Chondrocyte (in vitro differentiated cells): ENCODE data around the gene PTHLH. TPM values are rescaled to one million over a fixed set of nuclear protein-coding genes. Genes with fewer than 3 reads are reported as not detected.

Experiments
- DNase-seq: peaks from one replicate; pipeline ENCODE4 v3.0.0; 2021; ENCODE audit warnings: mixed read lengths, low spot score
- H3K27ac Mint-ChIP-seq: one replicate; pipeline ENCODE4 v1.8.0; 2021; ENCODE audit warnings: mild to moderate bottlenecking, moderate library complexity, mixed read lengths; ENCODE audit not compliant: unreplicated experiment
- H3K27me3 Mint-ChIP-seq: 2 replicates; pipeline ENCODE4 v1.8.0; 2021; ENCODE audit warnings: low read depth, mixed read lengths
- H3K36me3 Mint-ChIP-seq: 2 replicates; pipeline ENCODE4 v1.8.0; 2021; ENCODE audit warnings: low read depth, mixed read lengths
- H3K4me1 Mint-ChIP-seq: 2 replicates; pipeline ENCODE4 v1.8.0; 2021; ENCODE audit warnings: low read depth, mild to moderate bottlenecking, mixed read lengths
- H3K4me3 Mint-ChIP-seq: one replicate; pipeline ENCODE4 v1.8.0; 2021; ENCODE audit warnings: mild to moderate bottlenecking, moderate library complexity, mixed read lengths; ENCODE audit not compliant: unreplicated experiment
- H3K9me3 Mint-ChIP-seq: 2 replicates; pipeline ENCODE4 v1.8.0; 2021; ENCODE audit warnings: low read depth, mixed read lengths
- total RNA-seq: library from RNA; stranded (reverse); gene quantifications from 3 replicates; pipeline ENCODE4 v1.2.1, GENCODE V29; 2021
- TF ChIP-seq, protein P1 (sequence below): fragments of 200-600 bp; sonication (generic); IDR thresholded peaks from 2 replicates; pipeline ENCODE4 v1.5.0; 2021; ENCODE audit warnings: antibody characterized with exemption, mild to moderate bottlenecking, moderate library complexity

The PTHLH gene
- total RNA-seq, 1 donor from 2014 or later, result 1.1 TPM

GRCh38 chr12:27998658-27999057, 26.1 kb upstream of the PTHLH start:
- TF ChIP-seq, protein P1, sequence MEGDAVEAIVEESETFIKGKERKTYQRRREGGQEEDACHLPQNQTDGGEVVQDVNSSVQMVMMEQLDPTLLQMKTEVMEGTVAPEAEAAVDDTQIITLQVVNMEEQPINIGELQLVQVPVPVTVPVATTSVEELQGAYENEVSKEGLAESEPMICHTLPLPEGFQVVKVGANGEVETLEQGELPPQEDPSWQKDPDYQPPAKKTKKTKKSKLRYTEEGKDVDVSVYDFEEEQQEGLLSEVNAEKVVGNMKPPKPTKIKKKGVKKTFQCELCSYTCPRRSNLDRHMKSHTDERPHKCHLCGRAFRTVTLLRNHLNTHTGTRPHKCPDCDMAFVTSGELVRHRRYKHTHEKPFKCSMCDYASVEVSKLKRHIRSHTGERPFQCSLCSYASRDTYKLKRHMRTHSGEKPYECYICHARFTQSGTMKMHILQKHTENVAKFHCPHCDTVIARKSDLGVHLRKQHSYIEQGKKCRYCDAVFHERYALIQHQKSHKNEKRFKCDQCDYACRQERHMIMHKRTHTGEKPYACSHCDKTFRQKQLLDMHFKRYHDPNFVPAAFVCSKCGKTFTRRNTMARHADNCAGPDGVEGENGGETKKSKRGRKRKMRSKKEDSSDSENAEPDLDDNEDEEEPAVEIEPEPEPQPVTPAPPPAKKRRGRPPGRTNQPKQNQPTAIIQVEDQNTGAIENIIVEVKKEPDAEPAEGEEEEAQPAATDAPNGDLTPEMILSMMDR, result no peak
- H3K36me3 Mint-ChIP-seq, result no peaks in the 10 kb centered on the region
- no peaks in the 10 kb centered on the region for H3K9me3 Mint-ChIP-seq
- DNase-seq, result no peak
- no peaks in the 10 kb centered on the region for H3K4me1 Mint-ChIP-seq
- peaks cover 2% of the 10 kb centered on the region for H3K27me3 Mint-ChIP-seq
- H3K4me3 Mint-ChIP-seq, result no peak overlapping the region
- no peak overlapping the region for H3K27ac Mint-ChIP-seq

DNA sequence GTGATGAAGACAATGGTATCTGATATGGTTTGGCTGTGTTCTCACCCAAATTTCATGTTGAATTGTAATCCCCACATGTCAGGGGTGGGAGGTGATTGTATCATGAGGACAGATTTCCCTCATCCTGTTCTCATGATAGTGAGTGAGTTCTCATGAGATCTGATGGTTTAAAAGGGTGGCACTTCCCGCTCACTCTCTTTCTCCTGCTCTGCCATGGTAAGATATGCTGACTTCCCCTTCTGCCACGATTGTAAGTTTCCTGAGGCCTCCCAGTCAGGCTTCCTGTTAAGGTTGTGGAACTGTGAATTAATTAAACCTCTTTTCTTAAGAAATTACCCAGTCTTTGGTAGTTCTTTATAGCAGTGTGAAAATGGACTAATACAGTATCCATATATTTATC, 25.6 kb upstream of the PTHLH start:
- Mint-ChIP-seq H3K4me3 (no peak overlapping the region), H3K27me3 (peaks cover 2% of the 10 kb centered on the region), H3K4me1 (no peaks in the 10 kb centered on the region), H3K36me3 (no peaks in the 10 kb centered on the region), H3K27ac (no peak overlapping the region), H3K9me3 (no peaks in the 10 kb centered on the region)
- TF ChIP-seq, protein P1, result no peak
- no peak for DNase-seq

GRCh38 chr12:27996761-27997160, 24.2 kb upstream of the PTHLH start:
- Mint-ChIP-seq H3K27ac (no peak overlapping the region), H3K4me3 (no peak overlapping the region), H3K27me3 (peaks cover 2% of the 10 kb centered on the region), H3K9me3 (peaks cover under 1% of the 10 kb centered on the region), H3K4me1 (no peaks in the 10 kb centered on the region), H3K36me3 (no peaks in the 10 kb centered on the region)
- no peak for DNase-seq
- TF ChIP-seq, protein P1, result no peak

DNA sequence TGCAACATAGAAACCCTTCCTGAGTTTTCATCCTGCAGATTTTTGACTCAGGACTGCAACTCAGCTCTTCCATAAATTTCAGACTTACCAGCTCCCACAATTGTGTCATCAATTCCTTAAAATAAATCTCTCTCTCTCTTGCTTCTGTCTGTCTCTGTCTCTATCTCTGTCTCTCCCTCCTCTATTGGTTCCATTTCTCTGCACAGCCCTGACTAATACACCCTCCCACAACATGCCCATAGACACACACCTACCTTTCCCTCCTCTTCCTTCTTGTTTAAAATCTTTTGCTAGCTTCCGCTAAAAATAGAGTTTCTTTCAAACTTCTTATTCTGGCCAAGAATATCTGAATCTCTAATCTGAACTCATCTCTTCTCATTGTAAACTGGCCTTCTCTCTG, 22.9 kb upstream of the PTHLH start:
- Mint-ChIP-seq H3K27me3 (no peaks in the 10 kb centered on the region), H3K4me1 (no peaks in the 10 kb centered on the region), H3K9me3 (peaks cover 11% of the 10 kb centered on the region), H3K36me3 (no peaks in the 10 kb centered on the region), H3K27ac (no peak overlapping the region), H3K4me3 (no peak overlapping the region)
- TF ChIP-seq, protein P1, result no peak
- no peak for DNase-seq

DNA sequence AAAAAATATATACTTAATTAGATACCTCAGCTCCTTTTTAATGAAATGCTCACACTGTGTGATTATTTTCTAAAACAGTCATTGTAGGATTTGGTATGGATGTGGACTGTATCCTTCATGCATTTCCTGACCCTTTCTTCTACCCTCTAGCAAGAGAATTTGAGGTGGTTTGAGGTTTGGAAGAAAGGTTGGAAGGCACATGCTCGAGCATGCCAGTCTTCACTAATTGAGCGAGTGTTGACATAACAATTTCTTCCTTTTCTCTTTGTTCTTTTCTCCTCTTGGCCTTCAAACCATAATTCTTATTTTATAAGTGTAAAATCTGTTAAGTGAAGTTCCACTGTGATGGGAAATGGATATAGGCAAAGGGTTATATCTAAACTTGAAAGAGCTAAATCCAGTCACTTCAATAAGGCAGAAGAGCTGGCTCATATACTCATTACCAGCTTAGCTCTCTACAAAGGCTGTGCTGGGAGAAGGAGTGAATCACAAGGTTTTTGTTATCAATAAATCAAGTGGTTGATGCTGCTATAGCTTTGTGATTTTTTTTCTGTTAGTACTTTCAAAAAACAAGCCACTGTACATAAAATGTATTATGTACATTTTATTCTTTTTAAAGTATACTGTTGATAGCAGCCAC, 16.2 kb upstream of the PTHLH start:
- no peak overlapping the region for H3K27ac Mint-ChIP-seq
- H3K4me1 Mint-ChIP-seq, result no peaks in the 10 kb centered on the region
- H3K9me3 Mint-ChIP-seq, result peaks cover 11% of the 10 kb centered on the region
- TF ChIP-seq, protein P1, result no peak
- H3K4me3 Mint-ChIP-seq, result no peak overlapping the region
- H3K27me3 Mint-ChIP-seq, result no peaks in the 10 kb centered on the region
- H3K36me3 Mint-ChIP-seq, result no peaks in the 10 kb centered on the region
- DNase-seq, result no peak
